NCI-H1930 (cell line): ENCODE results near the gene DNMBP.
"Not testable (repeated sequence)": the region's sequence is repeated elsewhere in the genome, so short reads cannot be mapped to it uniquely, and the experiment has no call there.

Source experiments
- DNase-seq, 2 experiments: peaks; one replicate each; lab custom pipeline; 2025; lab: John Stamatoyannopoulos, UW

Gene DNMBP

DNA sequence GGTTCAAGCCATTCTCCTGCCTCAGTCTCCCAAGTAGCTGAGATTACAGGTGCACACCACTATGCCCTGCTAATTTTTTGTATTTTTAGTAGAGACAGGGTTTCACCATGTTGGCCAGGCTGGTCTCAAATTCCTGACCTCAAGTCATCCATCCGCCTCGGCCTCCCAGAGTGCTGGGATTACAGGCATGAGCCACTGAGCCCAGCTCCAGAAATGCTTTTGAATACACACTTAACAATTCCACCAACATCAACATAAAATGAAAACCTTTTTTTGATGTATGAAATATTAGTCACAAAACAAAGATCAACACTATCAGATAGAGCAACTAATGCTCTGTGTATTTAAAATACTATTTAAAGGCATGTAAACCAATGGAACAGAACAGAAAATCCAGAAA, 63.7 kb downstream of the DNMBP start:
- DNase-seq = not testable (repeated sequence)

DNA sequence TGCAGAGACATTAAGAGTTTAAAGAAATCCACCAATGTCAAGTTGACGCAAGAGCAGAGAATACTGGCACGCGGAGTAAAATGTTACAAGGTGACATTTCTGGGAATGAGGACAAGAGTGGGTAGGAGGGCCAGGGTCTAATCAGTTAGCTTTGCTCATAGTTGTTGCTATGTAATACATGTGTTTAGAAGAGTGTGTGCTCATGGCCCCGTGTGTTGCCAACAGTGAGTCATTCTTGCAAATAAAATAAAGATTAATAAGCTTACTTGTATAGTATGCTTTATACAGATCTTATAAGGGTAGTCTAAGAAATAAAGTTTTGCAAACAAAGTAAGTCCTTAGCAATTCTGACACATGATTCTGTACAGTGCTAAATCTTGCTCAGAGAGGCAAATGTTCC, 64.5 kb downstream of the DNMBP start:
- no peak for DNase-seq

DNA sequence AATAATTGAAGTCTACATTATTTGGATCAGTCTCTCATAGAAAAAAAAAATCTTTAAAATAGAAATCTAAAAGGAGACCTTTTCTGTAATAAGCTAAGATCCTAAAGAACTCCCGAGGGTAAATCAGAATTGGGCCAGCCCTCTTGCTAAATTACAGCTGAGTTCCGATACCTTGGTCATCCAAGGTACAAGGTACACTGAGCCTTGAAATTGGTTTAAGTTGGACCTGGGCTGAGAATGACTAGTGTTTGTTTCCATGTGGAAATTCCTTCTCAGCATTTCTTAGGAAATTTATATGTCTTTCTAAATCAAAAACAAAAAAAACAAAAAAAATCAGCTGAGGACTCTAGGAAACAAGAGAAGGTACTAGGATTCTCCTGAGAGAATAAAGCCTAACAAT, 64.9 kb downstream of the DNMBP start:
- no peak for DNase-seq

DNA sequence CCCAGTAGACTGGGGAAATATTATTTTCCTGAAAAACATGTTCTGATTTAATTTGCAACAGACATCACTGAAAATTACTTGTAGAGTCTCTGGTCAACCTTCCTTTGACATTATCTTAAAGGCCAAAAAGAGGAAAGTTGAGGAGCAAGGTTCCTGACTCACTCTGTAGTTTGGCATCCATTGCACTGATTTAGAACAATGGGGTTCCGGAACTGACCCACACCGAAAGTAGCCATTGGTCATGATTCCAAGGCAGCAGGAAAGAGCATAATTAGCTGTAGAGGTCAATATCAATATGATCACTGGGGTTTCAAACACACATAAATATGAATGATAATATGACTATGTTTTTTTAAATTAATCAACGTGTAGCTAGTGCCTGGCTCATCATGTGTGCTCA, 65.8 kb downstream of the DNMBP start:
- no peak for DNase-seq

DNA sequence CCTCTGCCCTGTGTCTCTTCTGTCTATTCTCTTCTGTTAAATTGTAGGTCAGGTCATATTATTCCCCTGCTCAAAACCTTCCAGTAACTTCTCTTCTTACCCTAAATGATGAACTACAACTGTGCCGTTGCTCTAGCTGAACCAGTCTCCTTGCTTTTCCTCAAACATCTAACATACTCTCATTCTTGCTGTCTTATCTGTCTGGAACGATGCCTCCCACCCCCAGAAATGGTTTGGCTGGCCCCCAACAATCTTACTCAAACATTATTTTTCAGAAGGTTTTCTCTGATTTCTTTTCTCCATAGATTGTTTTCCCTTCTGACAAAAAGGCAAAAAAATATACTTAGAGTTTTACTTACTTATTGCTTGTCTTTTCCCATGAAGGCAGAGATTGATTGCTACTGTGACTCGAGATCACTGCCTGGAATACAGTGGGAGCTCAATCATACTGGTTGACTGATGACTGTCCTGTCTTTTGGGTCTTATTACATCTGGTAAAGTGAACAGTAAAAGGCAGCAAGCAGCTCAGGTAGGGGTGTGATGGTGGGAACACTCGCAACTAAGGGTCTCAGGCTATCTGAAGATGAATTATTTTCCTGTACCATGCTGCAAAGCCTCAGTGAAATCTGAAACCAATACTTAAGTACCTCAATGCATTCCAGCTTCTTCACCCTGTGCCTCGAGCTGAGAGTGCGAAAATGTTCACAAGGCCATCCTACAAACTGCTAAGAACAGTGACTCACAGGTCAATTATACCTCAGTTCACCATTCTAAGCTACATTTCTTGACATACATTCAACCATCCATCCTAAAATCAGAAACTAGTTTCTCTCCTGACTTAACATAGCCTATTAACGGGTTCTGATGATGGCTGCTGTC, 67.6 kb downstream of the DNMBP start:
- DNase-seq = no peak

DNA sequence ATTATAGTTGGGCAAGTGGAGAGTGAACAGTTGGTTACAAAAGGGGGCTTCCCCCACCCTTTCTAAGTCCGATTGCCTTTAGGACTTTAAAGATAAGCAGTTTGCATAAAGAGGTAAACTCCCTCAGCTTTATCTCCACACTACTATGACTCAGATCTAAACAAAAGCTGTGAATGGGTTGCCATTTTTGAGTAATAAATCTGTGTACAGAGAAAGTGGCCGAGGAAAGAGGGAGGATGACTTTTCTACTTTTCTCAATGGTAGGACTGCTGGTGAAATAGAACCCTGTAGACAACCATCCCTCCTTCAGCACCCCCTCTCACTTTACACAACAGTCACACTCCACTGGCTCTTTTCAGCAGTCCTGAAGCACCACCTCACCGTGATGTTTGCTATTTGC, 71.2 kb downstream of the DNMBP start:
- no peak for DNase-seq

DNA sequence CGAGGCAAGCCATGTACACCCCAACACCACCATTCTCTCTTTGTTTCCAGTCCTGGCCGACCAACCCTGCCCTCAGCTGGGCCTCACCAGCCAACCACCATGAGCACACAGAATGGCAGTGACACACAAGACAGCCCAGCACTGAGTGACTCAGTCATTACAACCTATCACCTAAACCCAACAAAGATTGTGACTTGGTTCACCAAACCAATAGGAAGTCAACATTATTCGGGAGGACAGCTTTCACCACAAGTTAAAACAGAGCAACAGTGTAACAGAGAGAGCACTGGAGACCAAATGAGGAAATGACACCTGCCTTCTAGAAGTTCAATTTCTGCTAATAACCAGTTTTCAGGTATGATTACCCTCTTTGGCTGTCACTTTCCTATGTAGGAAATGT, 72.1 kb downstream of the DNMBP start:
- DNase-seq = no peak

DNA sequence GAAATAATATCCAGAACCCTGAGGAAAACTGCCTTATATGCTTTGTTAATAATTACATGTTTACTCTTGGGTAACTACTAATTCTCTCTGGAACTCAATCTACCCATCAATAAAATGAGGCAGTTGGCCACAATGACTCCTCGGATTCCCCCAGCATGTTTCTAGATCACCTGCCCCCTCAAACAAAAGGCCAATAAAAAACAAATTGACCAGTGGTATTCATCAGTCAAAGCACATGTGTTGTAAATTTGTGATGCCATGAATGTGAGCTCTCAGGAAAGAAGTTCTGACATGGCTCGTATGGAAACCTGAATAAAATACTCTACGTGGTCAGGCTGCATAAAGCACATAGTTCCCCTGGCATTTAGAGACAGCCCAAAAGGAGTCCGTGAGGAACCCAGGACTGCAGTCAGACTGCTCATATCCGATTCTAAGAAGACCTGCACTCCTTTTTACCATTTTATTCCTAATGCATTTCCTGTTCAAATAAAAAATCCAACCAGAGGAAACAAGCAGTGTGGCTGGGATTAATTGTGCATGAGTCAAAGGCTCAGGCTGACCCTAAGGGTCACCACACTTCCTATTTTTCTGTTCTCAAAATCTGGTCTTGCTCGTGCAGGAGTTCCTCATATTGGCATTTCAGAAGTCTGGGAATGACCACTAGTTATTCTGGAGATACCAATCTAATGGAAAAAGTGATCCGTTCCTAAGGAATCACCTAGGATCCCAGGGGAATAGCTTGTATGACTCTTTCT, 77.4 kb downstream of the DNMBP start:
- DNase-seq = not testable (repeated sequence)

DNA sequence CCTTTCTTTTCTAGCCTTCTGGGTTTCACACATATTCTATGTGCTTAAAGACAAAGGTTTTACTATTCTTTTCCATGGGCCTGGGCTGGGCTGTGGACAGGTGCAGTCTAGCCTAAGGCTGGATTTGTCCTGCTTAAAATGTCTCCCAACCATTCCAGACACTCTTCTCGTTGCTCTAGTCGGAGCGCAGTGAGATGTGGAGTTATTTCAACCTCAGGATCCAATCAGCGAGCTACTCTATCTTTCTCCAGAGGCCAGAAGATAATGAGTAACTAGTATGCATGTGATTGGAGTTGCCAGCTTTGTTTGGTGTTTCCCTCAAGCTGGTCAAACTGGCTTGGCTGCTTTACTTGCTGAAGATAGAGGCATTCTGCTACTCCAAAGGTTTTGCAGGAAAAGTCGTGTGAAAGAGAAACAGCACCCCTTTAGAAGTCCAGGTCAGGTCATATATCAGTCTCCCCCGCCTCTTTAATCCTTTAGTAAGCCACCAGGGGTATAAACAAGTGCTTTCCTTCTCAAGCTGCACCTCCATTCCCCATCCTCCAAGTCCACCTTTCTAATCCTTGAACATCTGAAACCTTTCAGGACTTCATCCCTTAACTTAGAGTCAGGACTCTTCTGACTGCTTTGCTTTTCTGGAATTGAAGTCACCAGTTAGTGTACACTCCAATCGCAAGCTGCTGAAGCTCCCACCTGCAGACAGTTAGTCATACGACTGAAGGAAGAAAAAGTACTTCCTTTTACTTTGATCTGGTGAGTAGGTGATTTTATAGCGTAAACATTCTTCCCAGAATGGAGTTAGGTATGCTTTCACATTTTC, 78.8 kb downstream of the DNMBP start:
- no peak for DNase-seq

DNA sequence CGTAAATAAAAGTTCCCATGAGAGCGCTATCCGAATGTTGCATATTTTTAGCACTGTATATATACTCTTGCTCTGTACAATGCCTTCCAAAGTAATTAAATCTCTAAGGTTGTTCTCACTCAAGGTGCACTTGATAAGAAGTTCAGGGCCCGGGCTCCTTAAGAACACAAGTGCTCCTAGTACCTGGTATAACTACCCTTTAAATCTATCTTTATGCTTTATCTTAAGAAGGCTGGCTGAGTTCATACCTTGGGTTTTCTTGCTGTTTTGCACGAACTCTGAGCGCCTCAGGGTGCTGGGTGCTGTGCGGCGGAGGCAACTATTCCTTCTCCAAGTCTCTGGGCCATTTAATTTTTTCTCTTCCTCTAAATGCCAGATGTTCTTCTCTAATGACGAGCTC, 80.4 kb downstream of the DNMBP start:
- DNase-seq = no peak

DNA sequence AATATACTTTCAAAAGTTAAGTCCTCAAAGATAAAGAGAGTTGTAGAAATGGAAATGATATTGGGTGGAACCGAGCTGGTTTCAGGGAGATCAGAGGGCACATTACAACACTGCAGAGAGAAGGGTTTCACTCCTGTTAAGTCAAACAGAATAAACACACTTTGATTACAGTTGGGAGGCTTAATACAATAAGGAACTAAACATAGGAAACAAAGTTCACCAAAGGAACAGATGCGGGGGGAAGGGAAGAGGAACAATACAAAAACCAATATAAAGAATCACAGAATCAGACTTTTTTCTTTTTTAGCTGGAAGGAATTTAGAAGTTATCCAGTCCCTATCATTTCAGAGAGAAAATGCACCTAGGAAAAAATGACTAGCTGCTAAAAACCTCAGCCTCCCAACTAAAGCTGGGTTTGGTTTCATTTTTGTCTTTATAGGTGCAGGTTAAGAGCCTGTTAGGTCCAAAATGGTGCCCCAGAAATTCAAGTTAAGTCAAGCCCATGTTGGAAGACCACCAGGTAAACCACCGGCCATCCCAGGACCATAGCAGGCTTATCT, 81.9 kb downstream of the DNMBP start:
- no peak for DNase-seq

DNA sequence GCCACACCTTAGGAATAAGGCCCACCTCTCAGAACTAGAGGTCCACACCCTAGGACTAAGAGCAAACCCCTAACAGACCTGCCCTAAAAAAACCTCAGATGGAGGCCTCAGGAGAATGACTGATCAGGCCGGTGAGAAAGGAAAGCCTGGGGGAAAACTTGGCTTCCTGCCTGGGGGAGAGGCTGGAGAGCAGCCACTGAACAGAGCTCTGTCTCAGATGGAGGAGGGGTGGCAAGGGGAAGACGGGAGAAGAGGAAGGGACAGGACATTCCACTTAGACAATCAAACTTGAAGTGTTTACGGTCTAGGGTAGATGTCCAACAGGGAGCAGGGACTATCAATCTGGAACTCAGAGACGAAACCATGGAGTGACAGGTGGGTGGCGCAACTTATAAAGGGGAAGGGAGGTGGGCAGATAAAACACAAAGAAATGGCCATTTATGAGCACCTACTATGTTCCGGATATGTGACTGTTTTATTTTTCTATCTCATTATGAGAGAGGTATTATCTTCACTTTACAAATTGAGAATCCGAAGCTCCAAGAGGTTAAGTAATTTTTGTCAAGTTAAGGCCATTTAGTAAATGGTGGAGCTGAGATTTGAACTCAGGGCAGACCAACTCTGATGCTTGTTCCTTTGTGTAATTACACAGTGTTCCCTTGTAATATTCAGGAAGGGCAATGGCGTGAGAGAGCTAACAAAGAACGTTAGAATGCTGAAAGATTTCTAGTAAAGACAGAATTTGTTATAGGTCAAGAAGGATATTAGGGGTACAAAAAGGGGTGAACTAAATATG, 82.6 kb downstream of the DNMBP start:
- DNase-seq = no peak

DNA sequence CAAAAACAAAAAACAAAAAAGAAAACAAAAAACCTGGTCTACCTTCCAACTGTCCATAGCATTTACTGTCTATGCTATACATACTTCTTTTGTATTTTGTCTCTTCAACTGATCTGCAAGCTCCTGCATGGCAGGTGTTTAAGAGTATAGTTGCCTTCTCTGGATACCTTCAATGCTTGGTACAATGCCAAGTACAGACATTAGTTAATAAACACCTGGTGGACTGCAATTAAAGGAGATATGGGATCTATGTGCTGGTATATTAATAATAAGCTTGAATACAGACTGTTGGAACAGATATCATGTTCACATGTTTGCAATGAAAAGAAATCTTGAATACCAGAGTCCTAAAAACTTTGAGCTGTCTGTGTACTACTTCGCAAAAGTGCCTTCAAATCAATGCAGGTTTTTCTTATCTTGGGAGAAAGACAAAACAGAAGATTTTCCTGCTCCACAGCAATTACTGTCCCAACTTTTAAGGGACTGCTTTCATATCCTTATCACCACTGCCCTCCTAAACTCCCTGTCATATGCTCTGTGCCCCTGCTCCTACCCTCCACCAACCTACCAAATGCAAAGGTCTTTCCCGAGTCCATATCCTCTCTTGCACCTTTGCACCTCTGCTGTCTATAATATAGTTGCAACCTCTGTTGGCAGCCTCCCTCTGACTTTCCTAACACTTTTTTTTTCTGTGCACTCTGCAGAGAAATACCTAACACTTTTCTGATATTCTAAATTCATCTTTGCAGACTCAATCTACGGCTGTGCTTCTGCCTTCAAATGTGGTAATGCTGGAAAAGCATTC, 85.1 kb downstream of the DNMBP start:
- DNase-seq = no peak

DNA sequence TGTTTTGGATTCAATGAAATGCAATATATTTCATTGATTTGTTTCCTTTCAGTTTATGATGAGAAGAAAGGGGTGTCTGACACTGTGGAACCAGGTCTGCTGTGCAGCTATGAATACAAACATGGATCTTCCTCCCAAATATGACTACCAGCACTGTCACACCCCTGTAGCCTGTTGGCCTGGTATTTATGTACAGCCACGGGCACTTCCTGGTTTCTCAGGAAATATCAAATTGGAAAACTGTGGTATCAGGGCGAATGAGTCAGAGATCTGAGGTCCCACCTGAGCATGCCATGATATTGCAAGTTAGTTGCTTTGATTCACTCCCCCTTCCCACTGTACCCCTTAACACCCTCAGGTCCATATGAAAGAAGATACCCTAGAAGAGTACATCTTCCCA, 87.8 kb downstream of the DNMBP start:
- no peak for DNase-seq

DNA sequence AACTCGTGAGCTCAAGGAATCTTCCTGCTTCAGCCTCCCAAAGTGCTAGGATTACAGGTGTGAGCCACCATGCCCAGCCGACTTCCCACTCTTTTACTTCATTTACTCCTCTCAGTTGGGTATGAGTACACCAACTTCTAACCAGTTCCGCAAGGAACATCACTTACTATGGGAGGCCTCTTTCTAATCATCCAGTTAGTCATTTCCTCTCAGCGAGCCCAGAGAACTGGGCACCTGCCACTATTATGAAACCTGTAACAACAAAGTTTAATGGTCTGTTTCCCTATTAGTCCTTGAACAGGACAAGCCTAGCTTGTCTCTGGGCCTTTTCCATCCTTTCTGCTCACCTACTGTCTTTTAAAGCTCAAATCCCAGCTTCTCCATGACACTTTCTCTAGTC, 88.8 kb downstream of the DNMBP start:
- DNase-seq = no peak

DNA sequence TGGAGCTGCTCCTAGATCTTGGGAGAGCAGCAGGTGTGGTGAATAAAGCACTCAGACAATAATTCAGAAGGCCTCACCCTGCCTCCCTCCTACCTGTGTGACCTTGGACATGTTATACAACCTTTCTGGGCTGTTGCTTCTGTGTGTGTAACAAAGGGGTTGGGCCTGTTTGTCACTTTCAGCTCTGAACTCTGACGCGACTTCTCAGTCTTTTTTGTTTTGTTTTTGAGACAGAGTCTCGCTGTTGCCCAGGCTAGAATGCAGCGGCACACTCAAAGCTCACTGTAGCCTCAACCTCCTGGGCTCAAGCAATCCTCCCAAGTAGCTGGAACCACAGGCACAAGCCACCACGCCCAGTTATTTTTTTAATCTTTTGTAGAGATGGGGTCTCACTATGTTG, 89.3 kb downstream of the DNMBP start:
- DNase-seq = no peak

DNA sequence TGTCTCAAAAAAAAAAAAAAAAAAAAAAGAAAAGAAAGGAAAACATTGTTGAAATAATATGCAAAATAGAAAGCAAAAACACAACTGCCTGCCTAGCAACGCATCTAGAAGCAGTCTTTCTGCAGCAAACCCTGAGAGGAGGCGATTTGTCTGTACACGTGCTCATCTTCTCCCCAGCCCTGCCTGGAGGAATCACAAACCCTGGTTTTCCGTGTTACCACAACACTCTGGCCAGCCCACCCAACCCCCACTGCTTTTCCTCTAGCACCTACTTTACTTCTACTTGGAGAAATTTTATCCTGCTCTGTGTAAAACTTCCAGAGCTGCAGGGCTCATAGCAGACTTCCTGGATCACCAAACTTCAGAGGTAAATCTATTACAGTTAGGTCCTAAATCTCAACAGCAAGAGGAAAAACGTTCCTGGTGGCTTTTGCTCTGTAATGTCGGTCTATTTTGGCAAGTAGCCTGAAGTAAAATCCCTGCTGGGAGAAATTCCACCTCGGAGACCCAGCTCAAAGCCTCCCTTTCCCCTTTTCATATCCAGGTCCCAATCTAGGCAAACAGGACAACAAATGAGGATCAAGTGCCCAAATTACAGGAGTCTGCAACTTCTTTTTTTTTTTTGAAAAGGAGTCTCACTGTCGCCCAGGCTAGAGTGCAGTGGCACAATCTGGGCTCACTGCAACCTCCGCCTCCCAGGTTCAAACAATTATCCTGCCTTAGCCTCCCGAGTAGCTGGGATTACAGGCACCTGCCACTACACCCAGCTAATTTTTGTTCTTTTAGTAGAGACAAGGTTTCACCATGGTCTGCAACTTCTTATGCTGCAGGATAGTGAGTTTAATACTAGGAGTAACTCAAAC, 91.6 kb downstream of the DNMBP start:
- no peak for DNase-seq

DNA sequence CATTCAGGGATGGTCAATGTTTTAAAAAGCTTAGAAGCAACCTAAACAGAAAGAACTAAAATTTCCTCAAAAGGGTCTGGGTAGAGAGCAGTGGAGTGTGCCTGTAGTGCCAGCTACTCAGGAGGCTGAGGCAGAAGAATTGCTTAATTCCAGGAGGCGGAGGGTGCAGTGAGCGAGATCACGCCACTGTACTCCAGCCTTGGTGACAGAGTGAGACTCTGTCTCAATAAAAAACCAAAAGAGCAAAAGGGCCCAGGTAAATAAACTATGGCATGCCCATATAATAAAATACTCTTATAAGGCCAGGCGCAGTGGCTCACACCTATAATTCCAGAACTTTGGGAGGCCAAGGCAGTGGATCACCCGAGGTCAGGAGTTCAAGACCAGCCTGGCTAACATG, 93.0 kb downstream of the DNMBP start:
- DNase-seq = no peak

DNA sequence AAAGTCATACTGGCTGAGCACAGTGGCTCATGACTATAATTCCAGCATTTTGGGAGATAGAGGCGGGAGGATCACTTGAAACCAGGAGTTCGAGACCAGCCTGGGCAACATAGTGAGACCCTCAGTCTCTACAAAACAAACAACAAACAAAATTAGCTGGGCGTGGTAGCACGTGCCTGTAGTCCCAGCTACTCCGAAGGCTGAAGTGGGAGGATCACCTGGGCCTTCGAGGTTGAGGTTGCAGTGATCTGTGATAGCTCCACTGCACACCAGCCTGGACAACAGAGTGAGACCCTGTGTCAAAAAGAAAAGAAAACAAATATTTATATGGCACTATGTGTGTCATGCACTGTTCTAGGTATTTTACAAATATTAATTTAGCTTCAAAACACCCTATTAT, 94.3 kb downstream of the DNMBP start:
- DNase-seq = no peak

DNA sequence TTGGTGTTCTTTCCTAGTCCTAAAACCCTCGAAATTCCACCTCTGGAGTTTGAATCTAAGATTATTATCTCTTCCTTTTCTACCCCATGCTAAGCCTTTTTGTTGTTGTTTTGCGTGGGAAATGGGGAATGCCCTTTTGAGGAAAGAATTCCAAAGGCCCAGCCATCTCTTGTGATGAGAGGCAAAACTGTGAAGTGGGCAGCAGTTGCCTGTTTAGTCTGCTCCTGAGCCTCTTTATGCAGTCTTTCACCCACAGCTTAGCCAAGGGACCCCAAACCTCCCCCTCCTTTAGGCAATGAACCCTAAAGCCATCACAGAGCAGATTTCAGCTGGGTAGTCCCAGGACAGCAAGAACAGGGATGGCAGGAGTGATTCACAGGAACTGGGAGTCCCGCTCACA, 95.5 kb downstream of the DNMBP start:
- DNase-seq = no peak
